T47D (cell line): ENCODE measurements around the gene ADTRP.

Experiments
- DNase-seq, 2 experiments: peaks; one replicate each; pipeline versions ENCODE4 v3.0.0 to v3.0.0-alpha.2; 2011 to 2012; ENCODE audit warnings: low read depth in 1 of 2, low spot score in 1 of 2
- JUND ChIP-seq: IDR thresholded peaks from 2 replicates; pipeline ENCODE4 v1.6.1; 2012; ENCODE audit warnings: low read depth
- in situ Hi-C: cut with HindIII; loops from 2 replicates; pipeline ENCODE4 v1.10.0; 2016; ENCODE audit warnings: low sequenced_read_pairs, low pct_unique_long_range_greater_than_20kb

The ADTRP gene

GRCh38 chr6:11736601-11737000, 42.0 kb downstream of the ADTRP start:
- no peak for DNase-seq
- no peak for TF ChIP-seq JUND
- in situ Hi-C loops, result no loop called here

DNA sequence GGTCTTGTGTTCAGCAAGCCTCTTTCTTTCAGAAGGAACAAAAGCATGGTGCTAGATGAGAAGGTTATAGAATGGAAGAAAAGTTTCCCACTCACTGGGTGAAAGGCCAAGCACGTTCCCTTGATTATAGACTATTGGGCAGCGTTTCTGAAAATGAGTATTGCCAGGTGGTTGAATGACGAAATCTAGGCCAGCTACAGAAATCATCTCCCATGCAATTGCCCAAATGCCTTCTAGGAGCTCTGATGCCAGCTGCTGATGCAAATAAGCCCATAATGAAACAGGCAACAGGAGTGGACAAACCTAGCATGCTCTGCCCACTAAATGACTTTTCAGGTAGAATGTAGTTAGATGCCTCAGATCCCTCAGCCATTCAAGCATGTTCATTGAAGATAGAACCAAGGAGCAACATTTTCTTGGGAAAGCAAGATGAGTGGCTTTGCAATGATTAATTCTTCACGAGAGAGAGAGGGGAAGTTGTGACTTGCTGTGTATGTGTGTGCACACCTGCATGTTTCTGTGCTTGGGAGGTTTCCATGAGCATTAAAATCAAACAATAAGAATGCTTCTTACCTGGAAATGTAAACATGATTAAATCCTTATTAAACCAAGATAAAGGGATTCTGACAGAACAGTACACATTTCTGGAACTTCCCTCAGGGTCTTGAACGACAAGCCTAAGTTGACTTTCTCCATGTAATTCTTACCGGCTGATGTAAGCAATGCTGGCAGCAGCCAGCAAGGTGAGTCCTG, 43.6 kb downstream of the ADTRP start:
- in situ Hi-C loops, result no loop called here
- peak; percentile 96 for TF ChIP-seq JUND
- peak; percentile 45 to 91 for DNase-seq

GRCh38 chr6:11732036-11732631, 46.5 kb downstream of the ADTRP start:
- no peak for TF ChIP-seq JUND
- no peak for DNase-seq
- in situ Hi-C loops, result no loop called here

DNA sequence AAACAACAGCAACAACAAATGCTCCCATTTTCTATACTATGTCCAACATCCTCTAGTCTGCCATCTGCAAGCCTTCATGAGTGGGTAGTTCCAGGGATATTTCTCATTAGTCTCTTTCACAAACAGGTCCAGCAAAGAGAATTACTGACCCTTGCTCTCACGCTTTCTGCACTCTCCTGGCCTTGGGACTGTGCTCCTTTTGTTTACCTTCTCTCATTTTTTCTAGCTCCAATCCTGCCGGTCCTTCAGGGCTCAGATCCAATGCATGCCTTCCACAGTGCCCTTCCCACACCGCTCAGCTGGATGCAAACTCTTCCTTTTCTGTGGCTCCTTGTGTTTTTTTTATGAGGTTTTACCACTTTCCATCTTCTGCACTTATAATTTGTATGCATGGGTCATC, 47.2 kb downstream of the ADTRP start:
- in situ Hi-C loops, result no loop called here
- DNase-seq, result peak in 1 of 2 experiments; percentile 33
- no peak for TF ChIP-seq JUND

GRCh38 chr6:11730641-11731040, 48.0 kb downstream of the ADTRP start:
- no peak for DNase-seq
- in situ Hi-C loops, result no loop called here
- no peak for TF ChIP-seq JUND

- DNase-seq, result no peak
- in situ Hi-C loops, result no loop called here
- no peak for TF ChIP-seq JUND
These were observed 49.5 kb downstream of the ADTRP start for GRCh38 chr6:11729076-11729475.

GRCh38 chr6:11727998-11728961, 50.3 kb downstream of the ADTRP start:
- in situ Hi-C loops, result no loop called here
- TF ChIP-seq JUND, result no peak
- no peak for DNase-seq

- no peak for DNase-seq
- TF ChIP-seq JUND, result no peak
- in situ Hi-C loops, result no loop called here
These were observed 51.1 kb downstream of the ADTRP start for GRCh38 chr6:11727346-11727997.

- TF ChIP-seq JUND, result no peak
- in situ Hi-C loops, result no loop called here
- no peak for DNase-seq
These were observed 54.3 kb downstream of the ADTRP start for GRCh38 chr6:11724286-11724685.

DNA sequence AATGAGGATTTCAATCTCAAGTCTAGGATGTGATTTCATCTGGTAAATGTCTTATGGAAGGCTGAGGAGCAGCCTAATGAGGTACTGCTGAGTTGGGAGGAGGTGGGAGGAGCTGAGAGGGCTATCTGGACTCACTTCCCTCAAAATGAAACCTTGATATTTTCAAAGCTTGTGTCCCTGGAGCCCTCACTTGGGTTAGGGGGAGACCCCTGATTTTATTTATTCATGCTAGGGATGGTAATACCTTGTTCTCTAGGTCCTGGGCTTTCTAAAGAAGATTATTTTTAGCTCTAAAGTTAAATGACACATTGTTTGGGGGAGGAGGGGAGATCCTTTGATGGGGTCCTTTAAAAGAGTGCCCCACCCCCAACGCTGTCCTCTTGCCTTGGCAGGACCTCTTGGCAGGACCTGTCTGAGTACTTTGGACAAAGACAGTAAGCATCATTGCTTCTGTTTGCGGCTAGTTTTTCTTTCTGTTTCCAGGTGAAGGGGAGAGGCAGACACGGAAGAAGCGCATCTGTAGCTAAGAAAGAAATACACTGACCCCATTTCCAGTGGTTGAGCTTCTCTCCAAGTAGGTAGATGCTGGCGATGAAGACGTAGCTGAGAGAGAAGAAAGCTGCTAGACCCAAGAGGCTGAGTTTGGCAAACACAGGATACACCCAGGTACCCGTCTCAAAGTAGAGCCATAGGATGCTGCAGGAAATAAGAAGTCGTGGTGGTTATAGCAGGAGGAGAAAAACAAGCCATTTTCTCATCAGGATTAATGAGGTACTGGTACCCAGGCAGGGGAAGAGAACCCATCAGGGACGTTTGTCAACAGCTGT, 55.6 kb downstream of the ADTRP start:
- TF ChIP-seq JUND, result no peak
- no peak for DNase-seq
- in situ Hi-C loops, result no loop called here

- in situ Hi-C loops, result no loop called here
- DNase-seq, result no peak
- no peak for TF ChIP-seq JUND
These were observed 56.4 kb downstream of the ADTRP start for GRCh38 chr6:11722220-11722619.
